ENCODE data around the gene VPREB3. TPM values are rescaled to one million over a fixed set of nuclear protein-coding genes. Genes with fewer than 3 reads are reported as not detected.

VPREB3 gene
- polyA plus RNA-seq, 1 experiment = 0.21 TPM

DNA sequence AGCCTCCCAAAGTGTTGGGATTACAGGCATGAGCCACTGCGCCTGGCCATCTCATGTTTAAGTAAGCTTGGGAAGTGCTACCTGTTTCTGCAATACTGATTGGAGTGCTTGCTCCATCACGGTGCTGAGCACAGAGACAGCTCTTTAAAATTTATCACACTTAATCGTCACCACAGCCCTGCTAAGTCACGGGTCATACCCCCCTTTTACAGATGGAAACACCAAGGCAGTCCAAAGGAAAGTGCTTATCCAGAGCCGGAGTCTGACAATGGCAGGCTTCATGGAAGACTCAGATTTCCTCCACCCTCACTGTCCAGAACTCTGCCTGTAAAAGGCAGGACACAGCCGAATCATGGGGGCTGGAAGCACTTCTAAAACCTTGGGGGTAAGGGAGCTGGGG lies 5.8 kb upstream of the VPREB3 start:
- Histone ChIP-seq H3K27me3 (ENCODE audit: control insufficient read depth, insufficient read depth, low read length) (no peaks in the 10 kb centered on the region), H3K36me3 (ENCODE audit: control insufficient read depth, insufficient read depth, low read length) (peaks cover 2% of the 10 kb centered on the region; the same call in 1 of the 2 replicates), H3K4me3 (ENCODE audit: low read depth, low read length) (no peak overlapping the region)
- ChIA-PET CTCF (interaction anchor here (1.1 kb wide), 1 partner anchor 63 kb away, joined by 3 read pairs; no protein-coding TSS in a partner anchor), POLR2A (no interaction called here)
- TF ChIP-seq, protein P1, sequence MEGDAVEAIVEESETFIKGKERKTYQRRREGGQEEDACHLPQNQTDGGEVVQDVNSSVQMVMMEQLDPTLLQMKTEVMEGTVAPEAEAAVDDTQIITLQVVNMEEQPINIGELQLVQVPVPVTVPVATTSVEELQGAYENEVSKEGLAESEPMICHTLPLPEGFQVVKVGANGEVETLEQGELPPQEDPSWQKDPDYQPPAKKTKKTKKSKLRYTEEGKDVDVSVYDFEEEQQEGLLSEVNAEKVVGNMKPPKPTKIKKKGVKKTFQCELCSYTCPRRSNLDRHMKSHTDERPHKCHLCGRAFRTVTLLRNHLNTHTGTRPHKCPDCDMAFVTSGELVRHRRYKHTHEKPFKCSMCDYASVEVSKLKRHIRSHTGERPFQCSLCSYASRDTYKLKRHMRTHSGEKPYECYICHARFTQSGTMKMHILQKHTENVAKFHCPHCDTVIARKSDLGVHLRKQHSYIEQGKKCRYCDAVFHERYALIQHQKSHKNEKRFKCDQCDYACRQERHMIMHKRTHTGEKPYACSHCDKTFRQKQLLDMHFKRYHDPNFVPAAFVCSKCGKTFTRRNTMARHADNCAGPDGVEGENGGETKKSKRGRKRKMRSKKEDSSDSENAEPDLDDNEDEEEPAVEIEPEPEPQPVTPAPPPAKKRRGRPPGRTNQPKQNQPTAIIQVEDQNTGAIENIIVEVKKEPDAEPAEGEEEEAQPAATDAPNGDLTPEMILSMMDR (IDR thresholded peaks at IDR 0.05; ENCODE audit: insufficient read depth, low read depth, low read length) = no peak
- no peak for DNase-seq (ENCODE audit: low read depth)

DNA sequence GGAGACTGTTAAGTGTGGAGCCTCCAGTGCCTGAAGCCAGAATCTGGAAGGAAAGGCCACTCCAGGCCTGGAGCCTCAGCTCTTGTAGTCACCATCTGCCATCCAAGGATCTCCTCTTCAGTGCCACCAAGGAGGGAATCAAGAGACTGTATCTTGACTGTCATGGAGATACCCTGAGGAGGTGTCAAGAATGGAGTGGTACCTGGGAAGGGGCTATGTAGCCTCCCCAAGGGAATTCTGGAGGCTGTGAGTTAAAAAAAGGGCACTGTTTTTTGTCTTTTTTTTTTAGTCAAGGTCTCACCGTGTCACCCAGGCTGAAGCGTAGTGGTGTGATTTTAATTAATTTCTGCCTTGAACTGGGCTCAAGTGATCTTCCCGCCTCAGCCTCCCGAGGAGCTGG lies 5.3 kb upstream of the VPREB3 start:
- TF ChIP-seq, protein P1 (IDR thresholded peaks at IDR 0.05; ENCODE audit: insufficient read depth, low read depth, low read length) = no peak
- no peak for DNase-seq (ENCODE audit: low read depth)
- Histone ChIP-seq H3K27me3 (ENCODE audit: control insufficient read depth, insufficient read depth, low read length) (no peaks in the 10 kb centered on the region), H3K36me3 (ENCODE audit: control insufficient read depth, insufficient read depth, low read length) (no peaks in the 10 kb centered on the region), H3K4me3 (ENCODE audit: low read depth, low read length) (no peak overlapping the region)
- CTCF ChIA-PET = no interaction called here
- POLR2A ChIA-PET = no interaction called here

DNA sequence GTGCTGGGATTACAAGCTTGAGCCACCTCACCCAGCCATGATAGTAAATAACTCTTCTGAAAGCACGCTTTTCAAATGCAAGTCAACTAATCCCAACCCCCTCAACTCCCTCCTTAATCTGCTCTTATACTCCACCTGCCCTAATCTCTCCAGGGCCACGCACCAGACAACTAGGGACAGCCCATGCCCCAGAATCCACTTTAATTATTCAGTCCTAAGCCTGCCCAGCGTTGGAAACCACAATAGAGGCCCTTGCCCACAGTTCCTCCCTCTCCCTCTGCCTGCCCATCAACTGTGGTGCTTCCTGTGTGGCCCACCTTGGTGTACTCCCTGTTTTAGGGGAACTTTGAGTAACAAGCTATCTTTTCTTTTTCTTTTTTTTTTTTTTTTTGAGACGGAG lies 2.7 kb upstream of the VPREB3 start:
- ChIA-PET POLR2A (no interaction called here), CTCF (no interaction called here)
- H3K36me3 ChIP-seq (ENCODE audit: control insufficient read depth, insufficient read depth, low read length) = no peaks in the 10 kb centered on the region
- H3K27me3 ChIP-seq (ENCODE audit: control insufficient read depth, insufficient read depth, low read length) = no peaks in the 10 kb centered on the region
- no peak for DNase-seq (ENCODE audit: low read depth)
- no peak overlapping the region for H3K4me3 ChIP-seq (ENCODE audit: low read depth, low read length)
- TF ChIP-seq, protein P1 (IDR thresholded peaks at IDR 0.05; ENCODE audit: insufficient read depth, low read depth, low read length) = no peak

DNA sequence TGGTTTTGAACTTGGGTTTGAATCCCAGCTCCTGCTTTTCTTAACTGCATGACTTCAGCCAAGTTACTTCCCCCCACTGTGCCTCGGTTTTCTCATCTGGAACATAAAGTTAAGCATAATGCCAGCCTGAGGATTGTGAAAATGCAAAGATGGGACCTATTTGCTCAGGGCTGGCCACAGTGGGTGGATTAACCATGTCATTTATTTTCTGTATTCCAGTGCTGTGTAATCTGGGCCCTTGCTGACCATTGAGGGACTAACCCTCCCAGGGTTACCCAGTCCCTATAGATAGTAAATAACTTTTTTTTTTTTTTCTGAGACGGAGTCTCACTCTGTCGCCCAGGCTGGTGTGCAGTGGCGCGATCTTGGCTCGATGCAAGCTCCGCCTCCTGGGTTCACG lies 1.5 kb upstream of the VPREB3 start:
- H3K36me3 ChIP-seq (ENCODE audit: control insufficient read depth, insufficient read depth, low read length) = no peaks in the 10 kb centered on the region
- no peak for DNase-seq (ENCODE audit: low read depth)
- ChIA-PET CTCF (interaction anchor here (1.2 to 1.5 kb wide), 2 partner anchors 8 to 94 kb away, joined by 3 to 6 read pairs; no protein-coding TSS in a partner anchor), POLR2A (no interaction called here)
- no peaks in the 10 kb centered on the region for H3K27me3 ChIP-seq (ENCODE audit: control insufficient read depth, insufficient read depth, low read length)
- H3K4me3 ChIP-seq (ENCODE audit: low read depth, low read length) = no peak overlapping the region
- TF ChIP-seq, protein P1 (IDR thresholded peaks at IDR 0.05; ENCODE audit: insufficient read depth, low read depth, low read length) = no peak

DNA sequence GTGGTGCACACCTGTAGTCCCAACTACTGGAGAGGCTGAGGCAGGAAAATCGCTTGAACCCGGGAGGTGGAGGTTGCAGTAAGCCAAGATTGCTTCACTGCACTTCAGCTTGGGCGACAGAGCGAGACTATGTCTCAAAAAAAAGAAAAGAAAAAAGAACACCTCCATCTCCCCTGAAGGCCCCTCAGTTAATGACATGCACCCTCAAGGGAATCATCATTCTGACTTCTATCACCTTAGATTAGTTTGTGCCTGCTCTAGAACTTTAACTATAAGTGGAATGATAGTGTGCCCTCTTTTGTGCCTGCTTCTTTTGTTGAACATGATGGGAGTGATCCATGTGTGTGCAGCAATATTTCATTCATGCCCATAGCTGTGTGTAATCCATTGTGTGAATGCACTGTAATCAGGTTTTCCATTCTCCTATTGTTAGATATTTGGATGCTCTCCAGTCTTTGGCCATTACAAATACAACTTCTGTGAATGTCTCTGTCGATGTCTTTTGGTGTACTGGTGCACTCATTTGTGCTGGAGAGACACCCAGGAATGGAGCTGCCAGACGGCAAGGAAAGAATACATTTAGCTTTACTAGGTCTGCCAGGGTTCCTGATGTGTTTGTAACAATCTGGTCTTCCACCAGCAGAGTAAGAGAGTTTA lies 883 bp upstream of the VPREB3 start:
- TF ChIP-seq, protein P1 (IDR thresholded peaks at IDR 0.05; ENCODE audit: insufficient read depth, low read depth, low read length) = no peak
- ChIA-PET CTCF (interaction anchor here (1.2 to 1.5 kb wide), 2 partner anchors 9 to 94 kb away, joined by 3 to 6 read pairs; no protein-coding TSS in a partner anchor), POLR2A (no interaction called here)
- no peak for DNase-seq (ENCODE audit: low read depth)
- Histone ChIP-seq H3K36me3 (ENCODE audit: control insufficient read depth, insufficient read depth, low read length) (no peaks in the 10 kb centered on the region), H3K27me3 (ENCODE audit: control insufficient read depth, insufficient read depth, low read length) (no peaks in the 10 kb centered on the region), H3K4me3 (ENCODE audit: low read depth, low read length) (no peak overlapping the region)

Measured in BJ (cell line).